LNCAP (cell line): ENCODE data around the gene STEAP1.

Source experiments
- CTCF ChIP-seq: fragments of 450-650 bp; IDR thresholded peaks from 2 replicates; pipeline ENCODE4 v1.5.1; 2017; ENCODE audit warnings: mild to moderate bottlenecking

STEAP1 gene

GRCh38 chr7:90165724-90166123, 11.5 kb downstream of the STEAP1 start:
- no peak for TF ChIP-seq CTCF

- no peak for TF ChIP-seq CTCF
Measured at GRCh38 chr7:90166153-90166552, 11.9 kb downstream of the STEAP1 start.

GRCh38 chr7:90167361-90167760, 13.1 kb downstream of the STEAP1 start:
- no peak for TF ChIP-seq CTCF

- no peak for TF ChIP-seq CTCF
Measured at GRCh38 chr7:90169891-90170290, 15.6 kb downstream of the STEAP1 start.

GRCh38 chr7:90172121-90172520, 17.9 kb downstream of the STEAP1 start:
- no peak for TF ChIP-seq CTCF

GRCh38 chr7:90172624-90173023, 18.4 kb downstream of the STEAP1 start:
- no peak for TF ChIP-seq CTCF

GRCh38 chr7:90173127-90173844, 19.0 kb downstream of the STEAP1 start:
- TF ChIP-seq CTCF = no peak

- no peak for TF ChIP-seq CTCF
Measured at GRCh38 chr7:90175667-90176066, 21.4 kb downstream of the STEAP1 start.
